ENCODE results near the gene RNF144B. TPM values are rescaled to one million over a fixed set of nuclear protein-coding genes. Genes with fewer than 3 reads are reported as not detected.

Gene RNF144B
- polyA plus RNA-seq, 2 of the 4 experiments (the other 2 are of a cell fraction): 0.36 to 0.49 TPM

DNA sequence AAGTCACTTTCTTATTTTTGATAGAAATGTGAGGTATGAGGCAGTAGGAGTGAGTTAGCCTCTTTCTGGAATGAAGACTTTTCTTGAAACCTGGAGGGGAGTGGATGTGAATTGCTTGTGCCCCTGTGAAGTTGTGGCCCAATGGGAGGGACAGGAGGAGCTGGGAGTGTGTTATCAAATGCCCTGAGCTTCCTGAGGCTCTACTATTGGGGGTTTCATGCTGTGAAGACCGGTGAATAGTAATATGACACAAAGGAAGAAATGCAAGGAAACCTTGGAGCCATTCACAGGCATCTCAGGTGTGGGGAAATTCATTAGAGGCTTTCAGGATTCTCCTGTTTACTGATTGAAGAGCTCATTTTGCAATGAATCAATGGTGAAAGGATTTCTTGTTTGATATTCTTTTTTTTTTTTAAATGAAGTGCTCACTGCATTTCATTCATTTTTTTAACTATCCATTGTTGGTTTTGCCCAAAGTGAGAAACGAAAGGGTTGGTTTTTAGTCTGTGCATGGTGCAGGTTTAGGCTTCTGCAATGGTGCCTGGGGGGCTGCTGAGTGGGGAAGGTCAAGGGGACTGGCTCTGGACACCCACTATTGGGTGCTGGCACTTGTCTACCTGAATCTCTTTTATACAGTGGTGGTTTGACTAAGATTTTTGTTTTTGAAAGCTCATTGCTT is 8.2 kb downstream of the RNF144B start (continued):
- TF ChIP-seq CEBPB (IDR thresholded peaks at IDR 0.05) (no peak), TFCP2L1 (CRISPR knock-in tag; IDR thresholded peaks at IDR 0.05) (no peak), POLR2AphosphoS2 (conservative IDR thresholded peaks at IDR 0.05; ENCODE audit: low read length) (no peak), ZSCAN20 (CRISPR knock-in tag; IDR thresholded peaks at IDR 0.05) (no peak)
- TF ChIP-seq, protein P1, sequence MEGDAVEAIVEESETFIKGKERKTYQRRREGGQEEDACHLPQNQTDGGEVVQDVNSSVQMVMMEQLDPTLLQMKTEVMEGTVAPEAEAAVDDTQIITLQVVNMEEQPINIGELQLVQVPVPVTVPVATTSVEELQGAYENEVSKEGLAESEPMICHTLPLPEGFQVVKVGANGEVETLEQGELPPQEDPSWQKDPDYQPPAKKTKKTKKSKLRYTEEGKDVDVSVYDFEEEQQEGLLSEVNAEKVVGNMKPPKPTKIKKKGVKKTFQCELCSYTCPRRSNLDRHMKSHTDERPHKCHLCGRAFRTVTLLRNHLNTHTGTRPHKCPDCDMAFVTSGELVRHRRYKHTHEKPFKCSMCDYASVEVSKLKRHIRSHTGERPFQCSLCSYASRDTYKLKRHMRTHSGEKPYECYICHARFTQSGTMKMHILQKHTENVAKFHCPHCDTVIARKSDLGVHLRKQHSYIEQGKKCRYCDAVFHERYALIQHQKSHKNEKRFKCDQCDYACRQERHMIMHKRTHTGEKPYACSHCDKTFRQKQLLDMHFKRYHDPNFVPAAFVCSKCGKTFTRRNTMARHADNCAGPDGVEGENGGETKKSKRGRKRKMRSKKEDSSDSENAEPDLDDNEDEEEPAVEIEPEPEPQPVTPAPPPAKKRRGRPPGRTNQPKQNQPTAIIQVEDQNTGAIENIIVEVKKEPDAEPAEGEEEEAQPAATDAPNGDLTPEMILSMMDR (IDR thresholded peaks at IDR 0.05): no peak
- TF ChIP-seq, protein P2, sequence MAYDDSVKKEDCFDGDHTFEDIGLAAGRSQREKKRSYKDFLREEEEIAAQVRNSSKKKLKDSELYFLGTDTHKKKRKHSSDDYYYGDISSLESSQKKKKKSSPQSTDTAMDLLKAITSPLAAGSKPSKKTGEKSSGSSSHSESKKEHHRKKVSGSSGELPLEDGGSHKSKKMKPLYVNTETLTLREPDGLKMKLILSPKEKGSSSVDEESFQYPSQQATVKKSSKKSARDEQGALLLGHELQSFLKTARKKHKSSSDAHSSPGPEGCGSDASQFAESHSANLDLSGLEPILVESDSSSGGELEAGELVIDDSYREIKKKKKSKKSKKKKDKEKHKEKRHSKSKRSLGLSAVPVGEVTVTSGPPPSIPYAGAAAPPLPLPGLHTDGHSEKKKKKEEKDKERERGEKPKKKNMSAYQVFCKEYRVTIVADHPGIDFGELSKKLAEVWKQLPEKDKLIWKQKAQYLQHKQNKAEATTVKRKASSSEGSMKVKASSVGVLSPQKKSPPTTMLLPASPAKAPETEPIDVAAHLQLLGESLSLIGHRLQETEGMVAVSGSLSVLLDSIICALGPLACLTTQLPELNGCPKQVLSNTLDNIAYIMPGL (CRISPR knock-in tag; IDR thresholded peaks at IDR 0.05; ENCODE audit: borderline replicate concordance): no peak

DNA sequence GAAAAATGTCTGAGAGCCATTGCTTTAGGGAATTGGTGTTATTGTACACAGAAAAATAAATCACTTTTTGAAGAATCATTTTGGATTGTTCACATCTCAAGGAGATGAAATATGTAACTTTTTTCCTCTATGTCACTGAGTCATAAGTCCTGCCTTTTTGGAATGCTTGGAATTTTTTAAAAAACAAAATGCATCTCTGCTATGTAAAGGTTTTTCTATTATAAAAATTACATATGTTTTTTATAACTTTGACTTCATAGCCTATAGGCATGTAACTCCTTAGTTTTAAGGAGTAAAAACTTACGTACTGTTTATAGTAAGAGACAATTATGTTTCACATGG is 8.7 kb downstream of the RNF144B start:
- TF ChIP-seq, protein P3, sequence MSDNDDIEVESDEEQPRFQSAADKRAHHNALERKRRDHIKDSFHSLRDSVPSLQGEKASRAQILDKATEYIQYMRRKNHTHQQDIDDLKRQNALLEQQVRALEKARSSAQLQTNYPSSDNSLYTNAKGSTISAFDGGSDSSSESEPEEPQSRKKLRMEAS (IDR thresholded peaks at IDR 0.05): no peak
- TF ChIP-seq EHMT2 (IDR thresholded peaks at IDR 0.05; ENCODE audit: low read depth): no peak
- TF ChIP-seq RFX5 (IDR thresholded peaks at IDR 0.05): no peak
- TF ChIP-seq BHLHE40 (IDR thresholded peaks at IDR 0.05; ENCODE audit: low read depth, low read length): no peak
- TF ChIP-seq SREBF2 (IDR thresholded peaks at IDR 0.05): no peak
- no peak for TF ChIP-seq ZC3H11A (IDR thresholded peaks at IDR 0.05)
- TF ChIP-seq CHD2 (IDR thresholded peaks at IDR 0.05; ENCODE audit: low read length, partially characterized antibody): no peak
- no peak for TF ChIP-seq RAD21 (conservative IDR thresholded peaks at IDR 0.05 in 1 of 2, IDR thresholded peaks at IDR 0.05 in 1 of 2)
- TF ChIP-seq CBX2 (IDR thresholded peaks at IDR 0.05; ENCODE audit: borderline replicate concordance, low read depth): no peak
- TF ChIP-seq EHF (CRISPR knock-in tag; IDR thresholded peaks at IDR 0.05): no peak
- TF ChIP-seq HOXB13 (CRISPR knock-in tag; IDR thresholded peaks at IDR 0.05; ENCODE audit: low read depth): no peak
- TF ChIP-seq NFE2L2 (conservative IDR thresholded peaks at IDR 0.05; ENCODE audit: low read length): no peak
- no peak for TF ChIP-seq PHF8 (IDR thresholded peaks at IDR 0.05; ENCODE audit: borderline replicate concordance, low read depth)
- TF ChIP-seq JUNB (IDR thresholded peaks at IDR 0.05): no peak
- no peak for TF ChIP-seq ESRRA (IDR thresholded peaks at IDR 0.05; ENCODE audit: borderline replicate concordance, low read length)
- TF ChIP-seq TP53 (CRISPR knock-in tag; IDR thresholded peaks at IDR 0.05): no peak
- Histone ChIP-seq H3K27ac (no peak overlapping the region), H3K4me1 (0 out of 3 replicates have a peak, but pooled peaks cover 4% of the 10 kb centered on the region), H3K9me3 (no peaks in the 10 kb centered on the region), H3K4me3 (no peak overlapping the region), H3K4me2 (peak overlapping the region; percentile 19; the same call in 1 of the 3 replicates)
- CTCF ChIA-PET: no interaction called here
- DNase-seq (ENCODE audit: low read depth in 1 of 2, low spot score in 1 of 2) (no peak), FAIRE-seq (no peak), ATAC-seq (no peak)
- WGBS (ENCODE audit: missing lambda C conversion rate): 96% methylated on average over 1 of the region's 1 CpG
- POLR2A ChIA-PET: no interaction called here

DNA sequence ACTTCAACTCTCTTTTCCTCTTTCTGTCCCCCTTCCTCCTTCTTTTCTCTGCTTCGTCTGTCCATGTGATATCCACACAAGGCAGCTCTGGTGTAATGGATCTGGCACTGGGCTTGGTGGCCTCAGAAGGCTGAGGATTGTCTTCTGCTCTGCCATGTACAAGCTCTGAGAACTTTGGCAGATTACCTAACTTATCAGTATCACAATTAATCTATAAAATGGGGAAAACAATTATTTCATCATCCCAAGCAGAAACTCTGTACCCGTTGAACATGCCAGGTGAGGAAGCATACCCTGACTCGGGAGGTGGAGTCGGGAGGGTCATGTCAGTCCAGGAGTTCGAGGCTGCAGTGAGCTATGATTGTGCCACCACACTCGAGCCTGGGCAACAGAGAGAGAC is 10.6 kb downstream of the RNF144B start:
- DNase-seq (ENCODE audit: low read depth in 1 of 2, low spot score in 1 of 2): no peak
- Histone ChIP-seq H3K4me1 (0 out of 3 replicates have a peak, but pooled peaks cover 4% of the 10 kb centered on the region), H3K27ac (no peak overlapping the region), H3K4me3 (no peak overlapping the region), H3K4me2 (no peak overlapping the region), H3K9me3 (no peaks in the 10 kb centered on the region)
- ATAC-seq: no peak
- FAIRE-seq: no peak
- ChIA-PET POLR2A (no interaction called here), CTCF (no interaction called here)
- WGBS (ENCODE audit: missing lambda C conversion rate): 63% methylated on average over 6 of the region's 6 CpGs
- TF ChIP-seq ZSCAN20 (CRISPR knock-in tag; IDR thresholded peaks at IDR 0.05): no peak
- no peak for TF ChIP-seq HOXB5 (CRISPR knock-in tag; IDR thresholded peaks at IDR 0.05)
- TF ChIP-seq, protein P4, sequence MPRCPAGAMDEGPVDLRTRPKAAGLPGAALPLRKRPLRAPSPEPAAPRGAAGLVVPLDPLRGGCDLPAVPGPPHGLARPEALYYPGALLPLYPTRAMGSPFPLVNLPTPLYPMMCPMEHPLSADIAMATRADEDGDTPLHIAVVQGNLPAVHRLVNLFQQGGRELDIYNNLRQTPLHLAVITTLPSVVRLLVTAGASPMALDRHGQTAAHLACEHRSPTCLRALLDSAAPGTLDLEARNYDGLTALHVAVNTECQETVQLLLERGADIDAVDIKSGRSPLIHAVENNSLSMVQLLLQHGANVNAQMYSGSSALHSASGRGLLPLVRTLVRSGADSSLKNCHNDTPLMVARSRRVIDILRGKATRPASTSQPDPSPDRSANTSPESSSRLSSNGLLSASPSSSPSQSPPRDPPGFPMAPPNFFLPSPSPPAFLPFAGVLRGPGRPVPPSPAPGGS (IDR thresholded peaks at IDR 0.05): no peak
- TF ChIP-seq, protein P5, sequence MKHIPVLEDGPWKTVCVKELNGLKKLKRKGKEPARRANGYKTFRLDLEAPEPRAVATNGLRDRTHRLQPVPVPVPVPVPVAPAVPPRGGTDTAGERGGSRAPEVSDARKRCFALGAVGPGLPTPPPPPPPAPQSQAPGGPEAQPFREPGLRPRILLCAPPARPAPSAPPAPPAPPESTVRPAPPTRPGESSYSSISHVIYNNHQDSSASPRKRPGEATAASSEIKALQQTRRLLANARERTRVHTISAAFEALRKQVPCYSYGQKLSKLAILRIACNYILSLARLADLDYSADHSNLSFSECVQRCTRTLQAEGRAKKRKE (CRISPR knock-in tag; IDR thresholded peaks at IDR 0.05; ENCODE audit: low read depth): no peak
- TF ChIP-seq JUNB (IDR thresholded peaks at IDR 0.05): no peak
- TF ChIP-seq, protein P6, sequence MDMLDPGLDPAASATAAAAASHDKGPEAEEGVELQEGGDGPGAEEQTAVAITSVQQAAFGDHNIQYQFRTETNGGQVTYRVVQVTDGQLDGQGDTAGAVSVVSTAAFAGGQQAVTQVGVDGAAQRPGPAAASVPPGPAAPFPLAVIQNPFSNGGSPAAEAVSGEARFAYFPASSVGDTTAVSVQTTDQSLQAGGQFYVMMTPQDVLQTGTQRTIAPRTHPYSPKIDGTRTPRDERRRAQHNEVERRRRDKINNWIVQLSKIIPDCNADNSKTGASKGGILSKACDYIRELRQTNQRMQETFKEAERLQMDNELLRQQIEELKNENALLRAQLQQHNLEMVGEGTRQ (IDR thresholded peaks at IDR 0.05): no peak
- no peak for TF ChIP-seq MYC (IDR thresholded peaks at IDR 0.05; ENCODE audit: borderline replicate concordance, low read length)
- TF ChIP-seq RFX5 (IDR thresholded peaks at IDR 0.05): no peak
- TF ChIP-seq ZFP36 (IDR thresholded peaks at IDR 0.05; ENCODE audit: borderline replicate concordance, partially characterized antibody): no peak
- TF ChIP-seq FOSB (CRISPR knock-in tag; IDR thresholded peaks at IDR 0.05): no peak
- TF ChIP-seq TP53 (CRISPR knock-in tag; IDR thresholded peaks at IDR 0.05): no peak
- TF ChIP-seq CHD2 (IDR thresholded peaks at IDR 0.05; ENCODE audit: low read length, partially characterized antibody): no peak
- no peak for TF ChIP-seq ZC3H11A (IDR thresholded peaks at IDR 0.05)
- no peak for TF ChIP-seq EHF (CRISPR knock-in tag; IDR thresholded peaks at IDR 0.05)
